CD4-positive, alpha-beta memory T cell (primary cell): ENCODE data around the gene ATP2C1. TPM values are rescaled to one million over a fixed set of nuclear protein-coding genes. Genes with fewer than 3 reads are reported as not detected.
A peak's percentile ranks its signal among the peaks of the same experiment; 100 is the strongest.

Experiments used
- CTCF ChIA-PET: fragments of 350-600 bp; sonication (Branson Sonifier 250); formaldehyde crosslinking; loops from one replicate; lab custom pipeline; 2021; ENCODE audit warnings: inconsistent platforms; ENCODE audit not compliant: partially characterized antibody; lab: Charles Lee
- POLR2A ChIA-PET: fragments of 350-600 bp; sonication (Branson Sonifier 250); formaldehyde crosslinking; loops from one replicate; lab custom pipeline; 2021; ENCODE audit not compliant: partially characterized antibody; lab: Charles Lee
- DNase-seq, 5 donors: peaks; one replicate each; pipeline versions ENCODE4 v3.0.0 to v3.0.0-alpha.2; 2020 to 2022; ENCODE audit warnings: mixed read lengths in 1 of 5
- H3K27ac ChIP-seq: one replicate; pipeline ENCODE4 v1.7.0; 2013; ENCODE audit warnings: low read depth, low read length
- H3K27me3 ChIP-seq: 2 replicates; pipeline ENCODE4 v1.7.0; 2013; ENCODE audit warnings: mild to moderate bottlenecking, low read length, moderate library complexity; ENCODE audit not compliant: insufficient read depth
- H3K36me3 ChIP-seq: 2 replicates; pipeline ENCODE4 v1.7.0; 2013; ENCODE audit warnings: mild to moderate bottlenecking, low read length, moderate library complexity; ENCODE audit not compliant: insufficient read depth
- H3K4me1 ChIP-seq: 2 replicates; pipeline ENCODE4 v1.7.0; 2013; ENCODE audit warnings: mild to moderate bottlenecking, low read length, moderate library complexity; ENCODE audit not compliant: insufficient read depth
- H3K4me3 ChIP-seq, 2 donors: one replicate each; pipeline ENCODE4 v1.7.0; 2013; ENCODE audit warnings: low read length in 2 of 2, mild to moderate bottlenecking in 1 of 2
- H3K9me3 ChIP-seq, 2 donors: one replicate each; pipeline ENCODE4 v1.7.0; 2013; ENCODE audit warnings: low read length in 2 of 2, control low read depth in 1 of 2; ENCODE audit not compliant: control insufficient read depth in 1 of 2
- H3K27ac Mint-ChIP-seq, 7 donors: one replicate each; pipeline ENCODE4 v1.8.0; 2020 to 2021; ENCODE audit warnings: mixed read lengths in 7 of 7, mild to moderate bottlenecking in 6 of 7, inconsistent platforms in 3 of 7, moderate library complexity in 3 of 7
- H3K27me3 Mint-ChIP-seq, 2 donors: one replicate each; pipeline ENCODE4 v1.8.0; 2020 to 2021; ENCODE audit warnings: mixed read lengths in 2 of 2
- H3K36me3 Mint-ChIP-seq, 2 donors: one replicate each; pipeline ENCODE4 v1.8.0; 2020 to 2021; ENCODE audit warnings: mixed read lengths in 2 of 2, inconsistent platforms in 1 of 2, mild to moderate bottlenecking in 1 of 2
- H3K4me1 Mint-ChIP-seq, 4 donors: one replicate each; pipeline ENCODE4 v1.8.0; 2020 to 2021; ENCODE audit warnings: mixed read lengths in 4 of 4, mild to moderate bottlenecking in 1 of 4
- H3K4me3 Mint-ChIP-seq, 8 donors: one replicate each; pipeline ENCODE4 v1.8.0; 2020 to 2021; ENCODE audit warnings: mixed read lengths in 8 of 8, mild to moderate bottlenecking in 7 of 8, moderate library complexity in 6 of 8, inconsistent platforms in 3 of 8
- H3K9me3 Mint-ChIP-seq, 8 donors: one replicate each; pipeline ENCODE4 v1.8.0; 2020 to 2021; ENCODE audit warnings: mixed read lengths in 8 of 8, mild to moderate bottlenecking in 5 of 8, inconsistent platforms in 3 of 8, moderate library complexity in 1 of 8
- intact Hi-C: fragments of 100-400 bp; cut with micrococcal nuclease; formaldehyde crosslinking; loops from one replicate; pipeline ENCODE4 v1.15.1; 2023
- polyA plus RNA-seq, 2 donors: library from polyadenylated mRNA; unstranded; fragments of 300-500 nt; fragmentation: Illumina TruSeq; gene quantifications; one replicate each; pipeline ENCODE4 v1.2.3, GENCODE V29; 2021
- total RNA-seq, 2 experiments: library from RNA; stranded (reverse); gene quantifications; one replicate each; pipeline ENCODE4 v1.2.3, GENCODE V29; 2021

ATP2C1 gene
- total and polyA plus RNA-seq, 4 experiments from 2014 or later, result 12.0 to 57.3 (median 34.5) TPM

DNA sequence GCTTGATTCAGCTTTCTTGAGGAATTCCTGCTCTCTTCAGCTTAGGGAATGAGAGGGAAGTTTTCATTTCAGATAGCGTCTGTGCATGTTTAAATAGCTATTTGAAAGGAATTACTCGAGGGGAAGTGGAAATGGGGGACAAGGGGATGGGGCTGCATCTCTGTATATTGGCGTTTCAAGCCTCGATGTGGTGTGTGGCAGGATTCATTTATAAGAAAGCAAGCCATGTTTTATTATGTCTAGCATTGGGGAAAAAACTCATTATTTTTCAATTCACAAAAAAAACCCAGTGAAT lies 1.0 kb downstream of the ATP2C1 start:
- H3K36me3 Mint-ChIP-seq, result peaks cover 0 to 10% of the 10 kb centered on the region in 2 donors
- Histone ChIP-seq H3K9me3 (no peaks in the 10 kb centered on the region), H3K36me3 (no peaks in the 10 kb centered on the region), H3K4me3 (peak overlapping the region; percentile 79 to 99), H3K27me3 (no peaks in the 10 kb centered on the region), H3K4me1 (peaks cover 41% of the 10 kb centered on the region), H3K27ac (peak overlapping the region; percentile 99)
- peaks cover 0 to 1% (median 0%) of the 10 kb centered on the region in 8 donors for H3K9me3 Mint-ChIP-seq
- intact Hi-C loops, result loop anchor here (5.0 kb wide), 4 partner anchors 487 to 1827 kb away; partner anchors contain the start of genes DNAJC13, IFT122, NPHP3 and NUDT16
- ChIA-PET POLR2A (interaction anchor here (1.3 to 3.0 kb wide), 3 partner anchors 131 to 1580 kb away, joined by 3 to 40 read pairs (median 7); partner anchors contain the start of genes ASTE1 and NEK11), CTCF (interaction anchor here (1.0 to 5.6 kb wide), 5 partner anchors 22 to 148 kb away, joined by 3 to 65 read pairs (median 3); partner anchors contain the start of gene PIK3R4)
- peak overlapping the region; percentile 59 to 99 (median 88) for H3K27ac Mint-ChIP-seq
- H3K4me3 Mint-ChIP-seq, result peak overlapping the region; percentile 85 to 99 (median 94)
- H3K27me3 Mint-ChIP-seq, result no peaks in the 10 kb centered on the region
- peaks cover 29 to 64% (median 36%) of the 10 kb centered on the region in 4 donors for H3K4me1 Mint-ChIP-seq
- no peak for DNase-seq

DNA sequence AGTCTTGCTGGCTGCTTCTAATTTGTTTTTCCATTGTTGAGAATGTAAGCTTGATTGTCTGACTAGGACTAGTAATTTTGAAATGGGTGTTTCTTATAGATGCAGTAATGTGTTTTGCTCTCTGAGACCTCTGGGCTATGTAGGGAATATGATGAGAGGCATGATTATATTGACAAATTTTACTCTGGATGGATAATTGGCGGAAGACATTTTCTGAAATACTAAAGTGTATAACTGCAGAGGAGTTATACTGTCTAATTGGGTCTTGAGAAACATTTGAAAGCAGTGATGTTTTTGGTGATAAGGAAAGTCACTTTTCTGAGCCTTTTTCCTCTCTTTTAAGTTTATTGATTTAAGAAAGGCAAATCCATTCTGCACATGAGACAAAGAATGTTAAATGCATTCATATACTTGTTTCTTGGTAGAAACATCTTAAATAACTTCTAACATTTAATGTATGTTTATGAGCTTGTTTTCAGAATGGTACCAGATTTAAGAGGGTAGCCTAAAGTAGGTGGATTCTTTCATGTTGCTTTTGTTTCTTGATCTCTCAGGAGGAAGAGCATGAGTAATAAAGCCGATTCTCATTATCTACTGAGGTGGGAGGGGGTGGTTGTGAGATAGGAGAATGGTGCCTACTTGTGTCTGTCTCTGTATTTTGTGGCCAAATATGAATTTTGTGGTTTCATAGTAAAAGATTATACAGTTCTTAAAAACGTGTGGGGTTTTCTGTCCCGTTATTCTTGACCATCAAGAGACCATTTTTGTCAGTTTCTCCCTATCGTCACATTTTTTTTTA lies 2.0 kb downstream of the ATP2C1 start:
- no peaks in the 10 kb centered on the region for H3K27me3 Mint-ChIP-seq
- no peaks in the 10 kb centered on the region for H3K36me3 ChIP-seq
- H3K36me3 Mint-ChIP-seq, result peaks cover 0 to 10% of the 10 kb centered on the region in 2 donors
- ChIA-PET POLR2A (interaction anchor here (3.0 kb wide), 1 partner anchor 130 kb away, joined by 40 read pairs; the partner anchor contains the start of genes ASTE1 and NEK11), CTCF (interaction anchor here (5.6 kb wide), 1 partner anchor 135 kb away, joined by 65 read pairs; no protein-coding TSS in a partner anchor)
- no peak overlapping the region for H3K27ac ChIP-seq
- H3K4me1 Mint-ChIP-seq, result peaks cover 31 to 67% (median 37%) of the 10 kb centered on the region in 4 donors
- H3K9me3 Mint-ChIP-seq, result peaks cover 0 to 1% (median 0%) of the 10 kb centered on the region in 8 donors
- H3K4me3 Mint-ChIP-seq, result peak overlapping the region; percentile 1 to 98 (median 92)
- H3K27ac Mint-ChIP-seq, result peak overlapping the region in 5 of 7 donors; percentile 7 to 99 (median 48)
- intact Hi-C loops, result no loop called here
- H3K27me3 ChIP-seq, result no peaks in the 10 kb centered on the region
- H3K4me3 ChIP-seq, result no peak overlapping the region
- no peak for DNase-seq
- no peaks in the 10 kb centered on the region for H3K9me3 ChIP-seq
- peaks cover 41% of the 10 kb centered on the region for H3K4me1 ChIP-seq

DNA sequence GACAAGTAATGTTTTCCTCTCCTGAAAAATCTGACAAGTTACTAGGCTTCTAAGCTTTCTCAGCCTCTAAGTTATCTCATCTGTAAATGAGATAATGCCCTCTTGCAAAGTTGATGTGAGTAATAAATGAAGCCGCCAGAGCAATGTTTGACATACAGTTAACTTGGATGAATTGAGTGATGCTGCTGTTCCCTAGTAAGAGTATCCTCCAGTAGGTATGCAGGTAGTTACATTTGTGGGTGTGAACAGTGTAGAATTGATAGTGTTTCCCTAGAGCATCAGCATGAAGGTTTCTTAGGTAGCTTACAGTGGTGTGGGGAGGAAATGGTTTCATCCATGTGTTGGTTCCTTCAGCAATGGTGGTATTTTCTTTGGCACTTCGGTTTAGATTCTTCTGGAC lies 3.4 kb downstream of the ATP2C1 start:
- ChIA-PET POLR2A (no interaction called here), CTCF (interaction anchor here (5.6 kb wide), 1 partner anchor 137 kb away, joined by 65 read pairs; no protein-coding TSS in a partner anchor)
- DNase-seq, result no peak
- H3K9me3 ChIP-seq, result no peaks in the 10 kb centered on the region
- Mint-ChIP-seq H3K27ac (no peak overlapping the region), H3K27me3 (no peaks in the 10 kb centered on the region), H3K4me3 (peak overlapping the region in 1 of 8 donors; percentile 63), H3K36me3 (peaks cover 0 to 10% of the 10 kb centered on the region in 2 donors), H3K4me1 (peaks cover 41 to 81% (median 48%) of the 10 kb centered on the region in 4 donors), H3K9me3 (peaks cover 0 to 1% (median 0%) of the 10 kb centered on the region in 8 donors)
- peaks cover 46% of the 10 kb centered on the region for H3K4me1 ChIP-seq
- H3K27ac ChIP-seq, result no peak overlapping the region
- H3K27me3 ChIP-seq, result no peaks in the 10 kb centered on the region
- H3K4me3 ChIP-seq, result no peak overlapping the region
- H3K36me3 ChIP-seq, result no peaks in the 10 kb centered on the region
- intact Hi-C loops, result no loop called here

DNA sequence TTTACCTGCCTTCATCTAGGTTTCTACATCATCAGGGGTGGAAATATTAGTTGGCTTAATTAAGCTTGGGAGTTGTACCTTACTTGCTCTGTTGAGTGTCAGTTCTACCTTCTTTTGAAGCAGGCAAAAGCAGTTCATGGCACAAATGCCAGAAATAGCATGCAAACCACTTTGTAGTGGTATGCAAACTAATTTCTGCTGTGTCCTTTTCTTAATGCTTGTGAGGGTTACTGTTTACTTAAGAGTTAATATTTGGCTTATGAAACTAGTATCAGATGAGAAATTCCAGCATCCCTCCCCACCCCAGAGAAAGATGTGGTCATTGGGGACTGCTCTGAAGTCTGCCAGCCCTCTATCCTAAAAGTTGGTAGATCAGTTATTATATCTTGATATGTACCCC lies 7.1 kb downstream of the ATP2C1 start:
- peaks cover 44 to 83% (median 49%) of the 10 kb centered on the region in 4 donors for H3K4me1 Mint-ChIP-seq
- Histone ChIP-seq H3K36me3 (no peaks in the 10 kb centered on the region), H3K27ac (no peak overlapping the region), H3K4me1 (peaks cover 43% of the 10 kb centered on the region), H3K27me3 (no peaks in the 10 kb centered on the region), H3K4me3 (no peak overlapping the region), H3K9me3 (no peaks in the 10 kb centered on the region)
- intact Hi-C loops, result no loop called here
- POLR2A ChIA-PET, result no interaction called here
- no peaks in the 10 kb centered on the region for H3K9me3 Mint-ChIP-seq
- H3K4me3 Mint-ChIP-seq, result peak overlapping the region in 1 of 8 donors; percentile 62
- CTCF ChIA-PET, result no interaction called here
- H3K27ac Mint-ChIP-seq, result peak overlapping the region in 1 of 7 donors; percentile 30
- H3K36me3 Mint-ChIP-seq, result no peaks in the 10 kb centered on the region
- no peak for DNase-seq
- H3K27me3 Mint-ChIP-seq, result no peaks in the 10 kb centered on the region

DNA sequence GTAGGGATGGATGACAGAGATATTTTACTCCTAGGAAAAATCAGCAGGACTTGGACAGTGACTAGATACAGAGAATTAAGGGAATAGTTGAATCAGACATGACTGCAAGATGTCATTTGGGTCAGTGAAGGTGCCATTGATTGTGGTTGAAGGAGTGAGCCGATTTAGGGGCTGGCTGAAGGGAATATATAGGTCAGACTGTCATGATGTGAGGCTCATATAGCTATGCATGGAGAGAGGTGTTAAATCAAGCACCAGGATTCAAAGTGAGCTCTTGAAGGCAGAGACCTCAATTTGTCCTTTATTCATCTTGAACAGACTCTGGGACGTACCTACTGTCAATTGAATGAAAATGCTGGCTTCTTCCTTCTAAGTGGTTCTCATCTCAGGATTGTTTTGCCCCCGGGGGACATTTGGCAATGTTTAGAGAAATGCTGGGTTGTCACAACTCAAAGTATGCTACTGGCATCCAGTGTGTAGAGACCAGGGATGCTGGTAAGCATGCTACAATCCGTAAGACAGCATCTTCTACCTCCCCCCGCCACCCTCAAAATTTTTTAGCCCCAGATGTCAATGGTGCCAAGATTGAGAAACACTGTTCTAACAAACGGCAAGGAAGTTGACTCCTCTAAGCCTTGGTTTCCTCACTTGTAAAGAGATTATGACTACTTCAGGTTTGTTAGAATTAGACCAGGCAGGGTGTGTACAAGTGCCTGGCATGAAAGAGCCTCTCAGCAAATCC lies 7.8 kb downstream of the ATP2C1 start:
- no peak for DNase-seq
- Mint-ChIP-seq H3K4me1 (peaks cover 46 to 83% (median 49%) of the 10 kb centered on the region in 4 donors), H3K27me3 (no peaks in the 10 kb centered on the region), H3K9me3 (no peaks in the 10 kb centered on the region), H3K27ac (peak overlapping the region in 3 of 7 donors; percentile 13 to 30 (median 19)), H3K36me3 (no peaks in the 10 kb centered on the region), H3K4me3 (peak overlapping the region in 1 of 8 donors; percentile 62)
- H3K36me3 ChIP-seq, result no peaks in the 10 kb centered on the region
- no peak overlapping the region for H3K4me3 ChIP-seq
- no peak overlapping the region for H3K27ac ChIP-seq
- H3K27me3 ChIP-seq, result no peaks in the 10 kb centered on the region
- H3K4me1 ChIP-seq, result peaks cover 43% of the 10 kb centered on the region
- ChIA-PET POLR2A (no interaction called here), CTCF (no interaction called here)
- H3K9me3 ChIP-seq, result no peaks in the 10 kb centered on the region
- intact Hi-C loops, result no loop called here

DNA sequence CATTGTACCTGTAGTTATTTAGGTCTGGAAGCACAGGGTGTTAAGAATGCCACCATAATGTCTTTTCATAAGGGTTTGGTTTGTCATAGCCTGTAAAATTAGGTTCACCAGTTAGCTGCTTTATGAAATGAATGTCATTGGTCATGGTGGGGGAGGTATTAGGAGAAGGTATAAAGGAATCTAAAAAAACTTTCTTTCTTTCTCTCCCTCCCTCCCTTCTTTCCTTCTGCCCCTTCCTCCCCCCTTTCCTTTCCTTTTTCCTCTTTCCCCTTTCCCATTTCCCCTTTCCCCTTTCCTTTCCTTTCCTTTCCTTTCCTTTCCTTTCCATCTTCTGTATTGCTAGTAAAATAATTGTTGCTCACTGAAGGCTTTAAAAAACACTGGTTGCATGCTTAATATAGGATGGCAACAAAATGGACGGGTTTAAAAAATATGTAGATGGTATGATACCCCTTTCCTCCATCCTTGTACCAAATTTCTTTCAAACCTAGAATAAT lies 9.6 kb downstream of the ATP2C1 start:
- POLR2A ChIA-PET, result no interaction called here
- Mint-ChIP-seq H3K36me3 (no peaks in the 10 kb centered on the region), H3K4me1 (peaks cover 54 to 83% (median 57%) of the 10 kb centered on the region in 4 donors), H3K9me3 (no peaks in the 10 kb centered on the region), H3K27ac (peak overlapping the region in 1 of 7 donors; percentile 51), H3K27me3 (no peaks in the 10 kb centered on the region), H3K4me3 (no peak overlapping the region)
- Histone ChIP-seq H3K36me3 (no peaks in the 10 kb centered on the region), H3K4me3 (no peak overlapping the region), H3K27ac (no peak overlapping the region), H3K9me3 (no peaks in the 10 kb centered on the region), H3K27me3 (no peaks in the 10 kb centered on the region), H3K4me1 (peaks cover 51% of the 10 kb centered on the region)
- DNase-seq, result no peak
- CTCF ChIA-PET, result no interaction called here
- intact Hi-C loops, result no loop called here
